HG02642 (cell line): Measurements from ENCODE around the gene ADRB1.
A peak's percentile ranks its signal among the peaks of the same experiment; 100 is the strongest.

Experiments
- ATAC-seq: cut with Tn5 transposase; IDR thresholded peaks from one replicate; pipeline ENCODE4 v1.9.1; 2021; ENCODE audit warnings: mild to moderate bottlenecking; ENCODE audit not compliant: unreplicated experiment, poor library complexity

The ADRB1 gene

GRCh38 chr10:114083040-114083439 is 39.4 kb downstream of the ADRB1 start:
- ATAC-seq: no peak

GRCh38 chr10:114084215-114084614 is 40.5 kb downstream of the ADRB1 start:
- no peak for ATAC-seq

- ATAC-seq: no peak
Measured at GRCh38 chr10:114087255-114087654, 43.6 kb downstream of the ADRB1 start.

GRCh38 chr10:114087655-114088054 is 44.0 kb downstream of the ADRB1 start:
- no peak for ATAC-seq

DNA sequence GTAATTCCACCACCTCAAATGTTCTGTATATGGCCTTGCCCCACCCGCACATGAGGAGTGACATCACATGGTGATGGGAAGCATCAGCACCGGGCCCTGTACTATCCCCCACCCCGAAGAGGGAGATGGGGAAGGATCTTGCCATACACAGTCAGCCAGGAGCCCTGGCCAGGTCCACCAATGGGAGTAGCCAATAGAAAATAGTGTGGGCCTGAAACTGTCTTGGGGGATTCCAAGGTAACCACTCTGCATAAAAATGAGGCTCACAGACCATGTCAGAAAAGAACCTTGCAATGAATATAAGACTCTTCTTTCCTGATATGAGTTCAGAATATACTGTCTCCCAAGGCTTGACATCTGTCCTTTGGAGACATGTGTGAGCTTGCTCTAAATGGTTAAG is 51.1 kb downstream of the ADRB1 start:
- peak; percentile 62 for ATAC-seq

DNA sequence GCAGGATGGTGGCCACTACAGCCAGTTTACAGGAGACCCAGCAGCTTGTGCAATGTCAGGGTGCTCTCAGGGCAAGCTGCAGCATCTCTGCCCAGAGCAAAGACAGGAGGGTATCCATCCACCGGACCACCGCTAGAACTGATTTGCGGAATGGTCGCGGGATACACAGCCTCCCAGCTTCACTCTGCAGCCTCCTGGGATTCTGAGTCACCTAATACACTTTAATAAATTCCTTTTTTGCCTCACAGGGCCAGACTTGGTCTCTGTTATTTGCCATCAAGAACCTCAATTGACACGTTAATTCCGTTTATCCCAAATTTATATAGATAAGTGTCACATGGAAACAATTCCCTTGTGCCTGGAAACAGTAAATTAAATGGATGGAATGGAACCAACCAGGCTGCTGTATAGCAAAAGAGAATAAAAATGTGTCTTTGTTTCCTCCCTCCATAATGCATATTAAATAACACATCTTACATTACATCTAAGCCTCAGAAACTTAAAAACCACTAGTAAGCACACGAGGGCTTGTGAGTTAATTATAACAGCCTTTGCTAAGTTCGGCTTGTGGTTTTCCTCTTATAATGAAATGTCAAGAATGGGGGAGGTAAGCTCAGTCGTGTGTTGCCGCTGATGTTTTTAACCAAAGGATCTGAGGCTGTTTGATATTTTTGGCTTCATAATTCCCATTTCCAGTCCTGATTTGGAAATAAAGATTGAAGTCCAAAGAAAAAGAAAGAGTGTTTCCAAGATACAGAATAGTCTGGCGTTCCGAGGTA is 52.1 kb downstream of the ADRB1 start:
- peak; percentile 35 for ATAC-seq
